GM21786 (cell line): Measurements from ENCODE around the gene GBX1.

Experiments
- ATAC-seq: cut with Tn5 transposase; IDR thresholded peaks from one replicate; pipeline ENCODE4 v1.9.1; 2021; ENCODE audit not compliant: unreplicated experiment

GBX1 gene

DNA sequence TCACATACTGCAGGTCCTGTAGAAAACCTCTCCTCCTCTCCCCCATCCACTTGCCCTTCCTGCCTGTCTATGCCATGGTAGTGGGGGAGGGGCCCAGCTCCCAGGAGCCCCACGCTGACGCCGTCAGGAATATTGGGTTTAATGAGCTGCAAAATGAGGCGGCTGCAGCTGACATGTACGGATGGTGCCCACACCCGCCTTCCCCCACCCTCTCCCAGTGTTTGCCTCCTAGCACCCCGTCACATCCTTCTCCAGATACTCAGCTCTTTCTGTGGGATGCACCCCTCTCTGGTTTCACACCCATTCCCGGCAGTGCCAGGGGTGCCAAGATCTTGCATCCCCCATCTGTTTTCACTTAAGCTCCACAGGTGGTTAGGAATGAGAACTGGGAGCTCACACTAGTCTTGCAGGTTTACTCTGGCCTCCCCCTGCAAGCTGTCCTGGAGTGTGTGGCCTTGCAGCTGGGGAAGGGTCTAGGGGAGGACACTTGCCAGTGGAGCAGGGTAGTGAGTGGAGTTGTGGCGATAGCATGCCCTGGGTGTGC is 26.1 kb downstream of the GBX1 start:
- ATAC-seq: no peak

DNA sequence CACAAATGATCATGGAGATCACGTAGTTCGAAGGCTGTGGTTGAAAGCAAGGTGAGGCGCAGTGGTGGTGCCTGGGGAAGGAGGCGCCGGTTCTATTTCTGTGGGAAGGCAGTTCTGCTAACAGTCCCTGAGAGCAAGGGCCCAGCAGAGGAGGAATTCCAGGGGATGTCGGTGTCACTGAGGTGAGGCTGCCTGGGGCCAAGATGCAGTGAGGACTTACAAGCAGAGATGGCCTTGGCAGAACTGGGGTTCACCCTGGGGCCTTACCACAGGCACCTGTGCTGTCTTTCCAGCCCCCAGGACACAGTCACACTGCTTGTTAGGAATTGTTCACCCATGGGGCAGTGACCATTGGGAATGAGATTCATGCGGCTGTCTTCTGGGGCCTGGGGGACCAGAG is 26.7 kb downstream of the GBX1 start:
- no peak for ATAC-seq

DNA sequence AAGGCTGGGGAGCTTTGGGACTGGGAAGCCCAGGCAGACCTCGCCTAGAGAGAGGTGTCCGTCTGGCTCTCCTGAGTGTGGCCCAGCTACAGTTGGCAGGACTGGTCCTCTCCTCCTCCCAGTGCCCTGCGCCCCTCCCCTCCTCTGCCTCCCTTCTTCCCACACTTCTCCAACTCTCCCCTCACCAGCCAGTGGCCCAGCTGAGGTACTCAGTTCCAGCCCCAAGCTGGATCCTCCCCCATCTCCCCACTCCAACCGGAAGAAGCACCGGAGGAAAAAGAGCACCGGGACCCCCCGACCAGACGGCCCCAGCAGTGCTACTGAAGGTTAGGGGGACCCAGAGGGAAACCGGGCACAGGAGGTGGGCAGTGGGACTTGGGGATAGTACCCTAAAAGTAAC is 27.7 kb downstream of the GBX1 start:
- ATAC-seq: no peak

DNA sequence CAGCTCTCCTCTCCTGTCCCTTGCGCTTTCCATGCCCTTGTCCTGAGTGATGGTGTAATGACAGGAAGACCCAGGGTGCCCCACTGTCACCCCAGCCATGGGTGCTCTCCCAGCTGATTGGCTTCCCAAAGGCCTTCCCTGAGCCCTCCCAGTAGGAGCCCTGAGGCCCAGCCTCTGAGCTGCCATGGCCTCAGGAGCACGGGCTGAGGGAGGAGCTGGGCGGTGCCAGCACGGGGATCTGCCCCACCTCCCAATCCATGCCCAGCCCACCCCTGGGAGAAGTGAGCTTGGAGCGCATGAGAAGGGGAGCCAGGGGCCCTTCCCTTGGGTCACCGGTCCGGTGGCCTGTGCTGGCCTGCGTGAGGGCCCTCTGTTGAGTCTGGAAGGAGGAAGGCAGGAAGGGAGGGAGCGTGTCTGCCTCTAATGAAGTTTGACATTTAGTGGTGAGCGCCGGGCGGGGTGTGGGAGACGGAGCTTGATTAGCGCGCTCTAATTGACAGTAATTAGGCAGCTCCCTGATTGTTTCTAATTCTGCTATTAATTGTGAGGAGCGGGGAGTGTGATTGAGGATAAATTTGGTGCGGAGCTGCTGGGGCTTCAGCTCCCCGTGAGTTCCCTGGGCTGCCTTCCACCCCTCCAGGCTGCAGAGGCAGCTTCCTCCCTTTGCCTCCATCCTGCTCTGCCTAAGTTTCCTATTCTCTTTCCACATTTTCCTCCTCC is 28.3 kb downstream of the GBX1 start:
- no peak for ATAC-seq

DNA sequence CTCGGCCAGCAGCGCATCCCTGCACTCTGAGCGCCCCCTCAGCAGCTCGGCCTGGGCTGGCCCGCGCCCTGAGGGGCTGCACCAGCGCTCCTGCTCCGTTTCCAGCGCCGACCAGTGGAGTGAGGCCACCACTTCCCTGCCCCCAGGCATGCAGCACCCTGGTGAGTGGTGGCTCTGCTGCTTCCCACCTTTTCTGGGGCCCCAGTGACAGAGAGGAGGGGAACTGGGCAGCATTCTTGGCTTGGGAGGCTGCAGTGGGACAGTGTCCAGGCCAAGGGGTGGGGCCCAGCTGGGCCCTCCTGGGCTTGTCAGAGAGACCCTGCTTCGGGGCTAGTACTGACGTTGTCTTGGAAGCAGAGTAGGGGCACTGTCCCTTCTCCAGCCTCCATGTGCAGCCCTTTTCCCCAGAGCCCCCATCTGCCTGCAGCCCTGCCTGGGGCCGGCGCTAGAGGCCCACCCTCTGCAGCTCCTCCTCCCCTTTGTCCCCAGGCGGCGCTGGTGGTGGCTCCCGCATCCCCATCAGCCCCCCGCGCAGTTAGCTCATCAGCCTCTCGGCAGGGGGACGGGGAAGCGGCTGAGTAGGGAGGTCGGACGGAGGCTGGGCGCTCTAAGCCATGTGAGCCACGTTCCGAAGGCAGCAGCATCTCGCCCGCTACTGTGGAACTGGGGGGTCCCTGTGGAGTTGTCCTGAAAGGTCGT is 29.2 kb downstream of the GBX1 start:
- ATAC-seq: no peak

DNA sequence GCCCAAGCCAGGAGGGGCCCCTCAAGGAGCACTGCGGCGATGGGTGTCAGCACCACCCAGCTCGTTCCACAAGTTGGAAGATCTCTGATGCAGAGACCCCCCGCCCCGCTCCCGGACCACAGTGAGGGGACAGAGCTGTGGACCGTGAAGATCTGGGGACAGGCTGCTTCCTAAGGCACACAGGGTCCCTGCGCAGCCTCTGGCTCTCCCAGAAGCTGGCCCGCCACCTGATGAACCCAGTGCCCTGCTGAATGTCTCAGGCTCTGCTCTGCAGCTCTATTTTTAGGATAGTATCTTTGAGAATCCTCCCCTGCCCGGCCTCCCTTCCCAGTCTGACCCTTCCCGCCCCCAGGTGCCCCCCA is 29.7 kb downstream of the GBX1 start:
- ATAC-seq: no peak

DNA sequence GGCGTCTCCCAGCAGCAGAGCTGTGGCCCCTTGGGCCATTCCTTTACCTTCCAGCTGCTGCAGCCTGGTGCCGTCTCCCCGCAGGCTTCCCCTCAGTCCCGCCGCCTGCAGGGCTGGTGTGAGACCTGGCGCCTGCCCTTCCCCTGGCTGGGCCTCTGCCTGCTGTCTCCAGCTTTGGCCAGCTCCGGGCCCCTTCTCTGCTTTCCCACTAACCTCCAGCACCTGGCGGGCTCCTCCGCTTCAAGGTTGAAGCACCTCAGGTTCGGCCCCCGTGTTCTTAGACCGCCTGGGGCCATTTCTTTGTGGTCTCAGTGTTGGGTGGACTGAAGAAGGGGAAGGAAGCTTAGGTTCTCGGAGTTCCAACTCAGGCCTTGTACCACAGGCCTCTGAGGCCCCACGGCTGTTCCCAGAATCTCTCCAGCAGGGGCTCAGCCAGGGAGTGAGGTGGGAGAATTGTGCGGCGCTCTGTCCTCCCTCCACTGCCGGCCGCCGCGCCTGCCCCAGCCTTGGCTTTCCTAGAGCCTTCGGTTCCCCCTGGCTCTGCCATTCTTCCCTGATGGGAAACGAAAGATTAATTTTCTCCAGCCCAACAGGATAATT is 30.3 kb downstream of the GBX1 start:
- ATAC-seq: no peak

DNA sequence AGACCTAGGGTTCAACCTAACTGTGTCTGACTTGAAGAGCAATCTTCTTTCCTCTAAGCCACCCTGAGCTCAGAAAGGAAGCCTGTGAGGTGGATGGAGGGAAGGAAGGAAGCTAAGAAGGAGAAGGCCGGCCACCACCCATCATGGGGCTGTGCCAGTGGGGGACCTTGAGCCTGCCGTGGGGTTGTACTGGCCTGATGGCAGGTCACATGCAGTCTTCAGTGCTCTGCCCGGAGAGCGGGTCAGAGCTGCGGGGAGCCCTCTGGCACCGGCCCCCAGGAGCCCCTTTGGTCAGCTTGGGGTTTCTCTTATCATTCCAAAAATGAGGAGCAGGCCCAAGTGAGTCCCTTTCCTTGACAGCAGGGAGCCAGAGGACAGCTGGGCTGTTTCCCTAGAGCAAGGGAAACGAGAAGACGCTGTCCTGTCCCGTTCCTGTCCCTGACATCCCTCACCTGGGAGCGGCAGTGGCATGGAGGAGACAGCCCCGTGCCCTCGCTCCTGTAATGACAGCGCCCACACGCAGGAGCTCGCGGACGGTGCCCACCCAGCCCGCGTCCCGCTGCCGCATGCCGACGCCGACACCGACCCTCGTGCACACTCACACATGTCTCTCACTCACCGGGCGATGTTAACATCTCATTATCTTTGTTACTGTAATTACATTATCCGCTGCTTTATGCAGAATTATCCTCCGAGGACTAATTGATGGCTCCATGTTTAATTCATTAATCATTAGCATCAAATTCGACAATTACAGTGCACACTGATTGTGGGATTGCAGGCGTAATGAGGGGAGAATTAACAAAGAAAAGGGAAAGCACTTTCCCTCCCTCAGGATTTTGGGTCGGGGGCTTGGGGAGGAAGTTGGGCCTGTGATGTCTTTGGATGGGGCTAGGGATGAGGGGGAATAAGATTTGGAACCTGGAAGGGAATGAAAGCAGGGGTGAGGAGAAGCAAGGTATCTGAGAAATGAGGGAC is 31.3 kb downstream of the GBX1 start:
- no peak for ATAC-seq

DNA sequence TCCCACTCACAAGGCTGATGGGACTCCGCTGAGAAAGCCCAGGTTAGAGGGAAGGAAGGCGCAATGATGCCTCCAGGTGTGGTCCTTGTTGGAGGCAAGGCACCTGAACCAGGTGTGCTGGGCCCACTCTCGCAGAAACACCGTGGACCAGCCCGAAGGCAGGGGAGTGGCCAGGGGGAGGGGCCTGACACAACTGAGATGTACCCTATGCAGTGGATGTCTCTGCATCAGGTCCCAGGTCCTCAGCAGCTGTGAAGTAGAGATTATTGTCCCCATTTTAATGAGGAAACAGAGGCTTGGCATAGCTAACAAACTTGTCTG is 32.0 kb downstream of the GBX1 start:
- no peak for ATAC-seq

DNA sequence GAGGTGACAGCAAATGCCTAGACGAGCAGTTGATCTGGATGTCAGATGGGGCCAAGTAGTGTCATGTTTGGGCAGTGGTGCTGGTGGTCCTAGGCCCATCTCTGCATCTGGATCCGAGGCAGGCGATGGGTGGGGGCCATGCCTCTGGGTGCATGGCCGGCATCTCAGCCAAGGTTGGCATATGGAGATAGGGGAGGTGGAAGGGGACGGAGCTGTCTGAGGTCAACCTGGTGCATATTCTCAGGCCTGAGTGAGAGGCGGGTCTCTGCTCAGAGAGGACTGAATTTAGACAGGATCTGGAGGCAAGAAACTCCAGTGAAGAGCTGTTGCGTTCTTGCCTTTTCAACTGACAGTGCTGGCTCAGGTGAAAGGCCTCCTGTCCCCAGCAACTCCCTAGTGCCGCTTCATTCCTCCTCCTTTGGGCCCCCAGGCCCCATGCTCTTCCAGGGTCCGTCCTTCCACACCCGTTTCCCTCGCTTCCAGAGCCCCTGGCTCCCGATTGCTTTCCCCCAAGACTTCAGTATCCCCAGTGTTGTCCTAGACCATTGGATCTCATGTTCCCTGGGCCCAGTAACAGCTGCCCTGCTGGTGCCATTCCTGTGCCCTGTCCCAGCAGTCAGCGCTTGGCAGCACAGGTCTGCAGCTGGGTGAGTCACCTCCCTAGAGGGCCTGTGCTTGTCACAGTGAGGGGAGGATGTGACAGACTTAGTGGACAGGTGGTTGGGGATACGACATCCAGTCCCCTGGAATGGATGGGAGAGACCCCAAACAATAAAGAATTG is 32.6 kb downstream of the GBX1 start:
- ATAC-seq: no peak

DNA sequence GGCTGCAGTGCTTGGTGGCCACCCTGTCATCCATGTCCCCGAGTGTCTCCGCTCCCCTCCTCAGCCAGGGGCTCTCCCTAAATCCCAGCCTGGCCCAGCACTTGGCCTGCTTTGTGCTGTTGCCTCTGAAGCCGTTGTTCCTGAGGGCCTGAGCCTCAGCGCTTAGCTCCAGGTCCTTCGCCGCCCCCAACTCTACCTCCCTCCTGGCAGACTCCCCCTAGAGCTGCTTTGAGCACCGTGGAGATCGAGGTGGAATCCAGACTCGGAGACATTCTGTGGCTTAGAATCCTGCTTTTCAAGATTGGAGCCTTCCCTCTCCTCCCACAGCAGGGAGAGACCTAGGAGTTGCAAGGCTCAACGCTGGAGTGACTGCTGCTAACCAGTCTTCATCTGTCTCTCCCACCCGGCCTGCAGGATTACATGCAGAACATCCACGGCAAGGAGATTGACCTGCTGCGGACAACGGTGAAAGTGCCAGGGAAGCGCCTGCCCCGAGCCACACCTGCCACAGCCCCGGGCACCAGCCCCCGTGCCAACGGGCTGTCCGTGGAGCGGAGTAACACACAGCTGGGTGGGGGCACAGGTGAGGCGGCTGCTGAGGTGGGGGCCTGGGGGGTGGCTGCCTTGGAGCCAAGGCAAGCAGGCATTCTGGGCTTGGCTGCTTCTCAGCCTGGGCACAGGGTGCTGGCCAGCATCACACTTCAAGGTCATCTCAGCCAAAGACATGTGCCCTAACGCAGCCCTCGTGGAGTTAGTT is 33.3 kb downstream of the GBX1 start:
- no peak for ATAC-seq

DNA sequence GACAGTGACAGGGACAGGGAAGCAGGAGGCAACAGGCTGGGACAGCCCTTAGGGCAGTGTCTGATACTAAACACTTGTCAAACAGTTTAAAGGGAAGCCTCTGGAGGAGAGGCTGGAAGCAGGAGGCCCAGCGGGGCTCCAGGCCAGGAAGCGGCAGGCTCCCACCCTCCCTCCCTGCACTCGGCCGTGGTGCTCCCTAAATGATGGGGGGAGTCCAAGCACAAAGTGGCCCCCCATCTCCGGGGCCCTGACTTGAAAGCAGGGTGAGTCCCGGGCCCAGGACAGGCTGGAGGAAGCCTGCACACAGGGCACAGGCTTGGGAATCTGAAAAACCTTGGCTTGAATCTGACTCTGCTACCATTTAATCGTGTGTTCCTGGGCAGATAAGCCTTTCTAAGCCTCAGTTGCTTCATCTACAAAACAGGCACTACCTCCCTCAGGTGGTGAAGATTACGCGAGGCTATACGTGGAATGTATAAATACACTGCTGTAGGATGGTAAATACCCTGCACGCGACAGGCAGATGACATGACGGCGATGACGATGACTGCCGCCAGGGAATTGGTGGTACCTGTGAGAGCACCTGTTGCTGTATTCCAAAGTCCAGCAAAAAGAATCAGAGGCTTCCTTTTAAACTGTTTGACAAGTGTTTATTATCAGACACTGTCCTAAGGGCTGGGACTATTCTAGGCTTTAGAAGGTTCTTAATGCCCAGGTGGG is 34.1 kb downstream of the GBX1 start:
- no peak for ATAC-seq

DNA sequence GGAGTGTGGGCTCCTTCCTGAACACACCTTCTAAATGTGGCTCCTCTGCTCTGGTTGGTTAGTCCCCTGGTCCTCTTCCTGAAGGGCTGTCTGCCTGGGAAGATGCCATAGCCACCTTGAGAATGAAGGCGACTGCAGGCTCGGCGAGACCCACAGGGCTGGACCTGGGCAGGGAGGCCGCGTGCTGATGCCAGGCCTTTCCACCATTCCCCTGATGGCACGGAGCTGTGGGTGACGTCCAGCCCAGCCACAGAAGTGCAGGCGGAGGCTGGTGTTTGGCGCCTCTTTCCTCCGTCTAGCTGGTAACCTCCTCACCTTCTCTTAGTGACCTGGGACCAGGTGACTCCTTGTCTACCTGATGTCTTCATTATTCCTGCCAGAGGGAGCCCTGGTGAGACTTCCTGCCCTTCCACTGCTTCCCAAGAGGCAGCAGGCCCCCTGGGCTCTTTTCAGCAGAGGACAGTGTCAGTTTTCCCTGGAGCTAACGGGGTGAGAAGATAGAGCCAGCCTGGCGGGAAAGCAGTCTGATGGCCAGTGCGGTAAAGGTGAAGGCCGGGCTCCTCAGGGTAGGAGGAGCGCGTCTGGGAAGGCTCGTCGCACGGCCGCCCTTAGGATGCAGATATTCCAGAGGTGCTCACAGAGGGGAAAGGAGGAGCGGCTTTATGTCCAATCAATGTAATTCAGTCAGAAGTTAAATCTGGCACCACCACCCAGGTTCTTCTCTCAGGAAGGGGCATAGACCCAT is 34.9 kb downstream of the GBX1 start:
- ATAC-seq: no peak

DNA sequence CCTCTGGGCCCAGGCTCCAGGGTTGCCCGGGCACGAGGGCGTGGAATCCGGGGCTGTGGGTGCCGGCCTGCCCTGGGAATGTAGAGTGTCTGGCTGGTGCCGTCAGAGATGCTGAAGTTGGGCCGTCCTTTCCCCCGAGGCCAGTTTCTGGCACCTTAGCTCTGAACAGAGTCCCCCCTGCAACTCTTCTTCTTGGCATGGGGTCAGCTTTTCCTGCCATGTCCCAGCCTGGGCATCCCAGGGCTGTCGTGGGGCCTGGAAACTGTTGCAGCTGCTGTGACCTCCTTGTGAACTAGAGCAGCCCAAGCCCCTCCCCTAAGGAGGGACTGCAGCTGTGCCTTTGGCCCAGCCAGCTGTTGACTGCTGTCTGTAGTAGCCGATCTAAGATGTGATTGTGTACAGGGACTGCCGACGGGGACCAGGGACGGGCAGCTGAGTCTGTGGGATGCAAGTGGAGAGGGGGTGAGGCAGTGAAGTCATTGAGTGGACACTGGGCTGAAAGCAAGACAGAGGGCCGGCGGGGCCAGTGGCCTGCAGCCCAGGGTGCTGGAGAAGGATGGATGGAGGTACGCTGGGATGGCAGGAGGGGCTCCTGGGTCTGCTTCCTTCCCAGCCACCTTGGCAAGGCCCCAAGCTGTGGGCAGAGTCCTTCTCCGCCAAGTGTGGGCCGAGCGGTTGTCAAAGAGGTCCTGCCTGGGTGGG is 35.8 kb downstream of the GBX1 start:
- ATAC-seq: no peak

DNA sequence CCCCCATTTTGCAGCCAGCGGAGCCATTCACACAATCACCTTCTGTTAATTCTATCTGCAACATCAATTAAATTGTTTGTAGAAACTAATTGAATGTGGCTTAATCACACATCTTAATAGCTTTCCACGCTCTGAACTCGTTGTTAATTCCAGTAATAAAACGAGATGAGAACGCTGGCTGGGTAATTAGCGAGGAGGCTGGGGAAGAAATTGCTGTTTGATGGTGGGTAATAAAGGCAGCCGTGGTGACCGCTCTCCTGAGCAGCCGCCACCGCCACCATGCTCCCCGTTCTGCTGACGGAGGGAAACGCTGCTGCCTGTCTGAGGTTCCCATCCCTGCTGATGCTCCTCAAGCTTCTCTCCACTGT is 36.3 kb downstream of the GBX1 start:
- ATAC-seq: no peak

DNA sequence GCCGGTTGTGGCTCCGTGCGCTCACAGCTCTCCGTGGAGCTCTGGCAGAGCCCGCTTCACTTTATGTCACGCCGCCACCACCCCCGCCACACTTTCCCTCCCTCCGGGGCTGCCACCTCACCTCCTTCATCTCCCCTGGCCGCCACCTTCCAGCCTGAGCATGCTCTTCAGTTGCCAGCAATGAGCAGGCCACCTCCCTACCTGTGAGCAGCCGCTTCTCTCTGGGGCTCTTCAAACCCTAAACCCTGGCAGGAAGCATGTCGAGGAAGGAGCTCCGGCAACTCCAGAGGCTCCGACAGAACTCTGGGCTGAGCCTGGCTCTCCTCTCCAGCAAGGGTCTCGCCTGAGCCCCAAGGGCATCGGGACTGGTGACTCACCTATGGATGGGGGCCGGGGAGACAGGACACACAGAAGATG is 36.7 kb downstream of the GBX1 start:
- ATAC-seq: no peak

DNA sequence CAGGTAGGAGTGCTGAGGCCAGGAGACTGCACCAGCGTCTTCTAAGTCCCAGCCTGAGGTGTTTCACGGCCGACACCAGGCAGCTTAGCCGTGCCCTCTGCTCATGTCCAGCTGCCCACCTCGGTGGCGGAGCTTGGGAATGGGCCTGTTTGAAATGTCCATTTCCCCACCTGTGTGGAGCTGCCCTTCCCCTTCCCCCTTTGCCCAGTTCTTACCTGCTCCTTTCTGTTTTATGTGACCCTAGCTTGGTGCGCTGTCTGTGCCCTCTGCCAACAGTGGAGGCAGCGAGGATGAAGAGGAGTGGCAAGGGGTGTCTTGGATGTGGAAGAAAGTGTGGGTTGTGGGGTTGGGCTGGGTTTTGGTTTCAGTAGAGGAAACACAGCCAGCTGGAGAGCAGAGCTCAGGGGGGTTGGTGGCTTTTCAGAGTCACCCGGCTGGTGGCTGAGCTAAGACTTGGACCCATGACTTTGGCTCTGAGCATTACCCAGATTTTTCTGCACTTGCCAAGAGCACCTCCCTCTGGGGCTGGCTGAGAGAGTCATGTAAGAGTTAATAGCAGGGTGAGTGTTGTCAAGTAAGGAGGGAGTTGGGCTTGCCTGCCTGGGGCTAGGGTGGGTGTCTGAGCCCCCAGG is 37.4 kb downstream of the GBX1 start:
- no peak for ATAC-seq
